ENCODE data around the gene NDUFAF2.
"Not testable (repeated sequence)": the region's sequence is repeated elsewhere in the genome, so short reads cannot be mapped to it uniquely, and the experiment has no call there.

The NDUFAF2 gene

DNA sequence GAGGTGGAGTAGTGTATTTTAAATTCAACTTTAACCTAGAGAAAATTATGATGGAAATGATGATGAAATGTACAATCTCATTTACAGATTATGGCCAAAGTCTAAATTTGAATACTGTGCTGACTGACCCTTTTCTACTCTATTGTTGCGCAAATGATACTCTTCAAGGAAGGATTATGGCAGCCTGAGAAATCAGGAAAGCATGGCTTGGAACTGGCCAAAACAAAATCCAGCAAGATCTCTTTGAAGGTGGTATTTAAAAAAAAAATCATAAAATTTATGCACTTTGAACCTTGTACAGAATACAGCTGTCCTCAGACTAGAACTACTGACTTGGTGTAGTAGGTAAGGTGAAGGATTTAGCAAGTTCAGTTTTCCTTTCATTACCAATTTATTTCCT, 105.3 kb downstream of the NDUFAF2 start:
- no peak for TF ChIP-seq ZNF274 (IDR thresholded peaks at IDR 0.05; ENCODE audit: low read depth, low read length)
- H3K4me3 ChIP-seq (ENCODE audit: low read length), result no peak overlapping the region

DNA sequence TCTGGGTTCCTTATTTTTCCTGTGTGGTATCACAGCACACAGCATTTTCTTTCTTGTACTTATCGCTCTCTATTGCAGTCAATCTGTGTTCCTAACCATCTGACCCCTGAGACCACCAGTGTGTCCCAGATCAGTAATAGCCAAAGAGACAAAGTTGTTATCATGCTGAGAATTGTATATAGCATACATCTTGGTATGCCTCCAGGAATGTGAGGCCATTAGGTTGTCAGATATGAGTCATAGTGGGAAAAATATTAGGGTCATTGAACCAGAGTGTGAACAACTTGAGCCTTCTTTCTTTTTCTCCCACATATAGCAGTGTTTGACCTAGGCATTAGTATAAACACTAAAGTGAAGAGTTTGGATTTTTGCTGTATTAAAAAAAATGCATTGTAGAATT, 106.3 kb downstream of the NDUFAF2 start:
- TF ChIP-seq ZNF274 (IDR thresholded peaks at IDR 0.05; ENCODE audit: low read depth, low read length), result no peak
- H3K4me3 ChIP-seq (ENCODE audit: low read length), result no peak overlapping the region

DNA sequence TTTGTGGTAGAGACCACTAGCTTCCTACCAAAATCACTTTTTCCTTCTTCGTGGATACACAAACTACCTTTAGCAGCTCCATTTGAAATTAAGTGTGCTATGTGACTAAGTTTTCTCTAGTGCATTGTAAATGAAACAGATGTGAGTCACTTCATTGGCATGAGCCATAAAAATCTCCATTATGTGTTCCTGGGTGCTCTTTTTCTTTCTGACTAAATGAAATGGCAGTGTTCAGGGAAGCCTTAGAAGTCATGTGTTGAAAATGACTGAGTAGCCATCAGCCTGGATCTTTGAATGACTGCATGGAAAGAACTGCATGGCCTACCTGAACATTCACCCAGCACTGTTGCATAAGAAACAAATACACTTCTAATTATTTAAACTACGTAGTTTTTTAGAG, 107.9 kb downstream of the NDUFAF2 start:
- TF ChIP-seq ZNF274 (IDR thresholded peaks at IDR 0.05; ENCODE audit: low read depth, low read length), result no peak

GRCh38 chr5:61053937-61054336, 108.9 kb downstream of the NDUFAF2 start:
- TF ChIP-seq ZNF274 (IDR thresholded peaks at IDR 0.05; ENCODE audit: low read depth, low read length), result no peak

More for the DNA sequence above, 107.9 kb downstream of the NDUFAF2 start:
- no peak overlapping the region for H3K4me3 ChIP-seq (ENCODE audit: low read length)

DNA sequence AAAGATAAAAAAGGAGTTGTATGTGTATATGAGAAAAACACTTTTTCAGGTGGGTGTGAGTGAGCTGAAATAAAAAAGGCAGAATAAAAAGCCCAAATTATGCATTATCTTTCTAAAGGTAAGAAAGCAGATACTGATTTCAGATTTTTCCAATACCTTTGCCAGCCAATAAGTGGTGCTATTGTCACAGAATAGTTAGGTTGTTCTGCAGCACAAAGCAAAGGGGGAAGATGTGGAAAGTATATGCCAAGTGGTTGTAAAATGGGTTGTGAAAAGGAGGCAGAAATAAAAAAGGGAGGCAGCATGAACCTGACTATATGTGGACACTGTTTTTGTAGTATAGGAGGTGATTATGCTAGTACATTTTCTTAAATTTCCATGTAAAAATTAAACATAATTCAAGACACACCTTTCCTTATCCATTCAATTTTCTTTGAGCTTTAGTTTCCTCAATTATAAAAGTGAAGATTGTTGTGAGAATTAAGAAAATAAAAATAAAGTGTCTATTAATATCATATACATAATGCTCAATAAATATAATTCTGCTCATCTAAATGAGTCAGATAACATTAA, 110.5 kb downstream of the NDUFAF2 start:
- no peak overlapping the region for H3K4me3 ChIP-seq (ENCODE audit: low read length)
- no peak for TF ChIP-seq ZNF274 (IDR thresholded peaks at IDR 0.05; ENCODE audit: low read depth, low read length)

More at GRCh38 chr5:61053937-61054336, 108.9 kb downstream of the NDUFAF2 start:
- no peak overlapping the region for H3K4me3 ChIP-seq (ENCODE audit: low read length)

GRCh38 chr5:61059499-61059898, 114.5 kb downstream of the NDUFAF2 start:
- no peak overlapping the region for H3K4me3 ChIP-seq (ENCODE audit: low read length)
- TF ChIP-seq ZNF274 (IDR thresholded peaks at IDR 0.05; ENCODE audit: low read depth, low read length), result no peak

DNA sequence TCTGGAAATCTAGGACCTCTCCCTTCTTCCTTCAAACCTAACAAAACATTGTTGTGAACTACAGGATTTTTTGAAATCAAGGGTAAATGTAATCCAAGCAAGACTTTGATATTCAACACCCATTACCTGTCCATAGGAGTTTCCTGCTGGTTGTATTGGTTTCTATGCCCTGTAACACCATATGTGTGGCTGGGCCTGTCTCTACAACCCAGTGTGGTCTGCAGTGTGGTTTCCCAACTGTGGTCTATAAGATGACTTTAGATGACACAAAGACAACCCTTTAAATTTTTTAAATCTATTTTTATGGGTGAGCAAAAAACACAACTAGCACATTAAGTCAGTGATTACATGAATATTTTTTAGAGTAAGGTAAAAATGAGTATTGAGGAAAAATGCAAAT, 124.1 kb downstream of the NDUFAF2 start:
- TF ChIP-seq ZNF274 (IDR thresholded peaks at IDR 0.05; ENCODE audit: low read depth, low read length), result no peak
- no peak overlapping the region for H3K4me3 ChIP-seq (ENCODE audit: low read length)

DNA sequence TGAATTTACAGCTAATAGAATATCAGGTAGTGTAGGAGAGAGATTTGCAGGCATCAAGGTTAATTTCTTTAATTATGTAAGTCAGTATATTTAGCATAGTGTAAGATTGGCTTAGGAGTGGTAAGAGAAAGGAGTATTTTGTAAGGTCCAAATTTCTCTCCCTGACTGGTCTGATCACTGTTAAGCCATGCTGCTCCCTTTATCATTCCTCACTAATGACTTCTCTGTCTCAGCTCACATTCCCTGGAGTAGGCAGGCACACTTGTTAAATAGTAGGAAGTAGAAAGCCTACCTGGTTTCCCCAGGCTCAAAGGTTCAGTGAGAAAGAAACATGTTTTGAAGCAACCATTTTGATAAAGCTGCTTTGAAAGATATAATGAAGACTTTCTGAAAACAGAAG, 126.5 kb downstream of the NDUFAF2 start:
- H3K4me3 ChIP-seq (ENCODE audit: low read length), result no peak overlapping the region
- TF ChIP-seq ZNF274 (IDR thresholded peaks at IDR 0.05; ENCODE audit: low read depth, low read length), result no peak

GRCh38 chr5:61076626-61077025, 131.6 kb downstream of the NDUFAF2 start:
- no peak overlapping the region for H3K4me3 ChIP-seq (ENCODE audit: low read length)
- TF ChIP-seq ZNF274 (IDR thresholded peaks at IDR 0.05; ENCODE audit: low read depth, low read length), result no peak

DNA sequence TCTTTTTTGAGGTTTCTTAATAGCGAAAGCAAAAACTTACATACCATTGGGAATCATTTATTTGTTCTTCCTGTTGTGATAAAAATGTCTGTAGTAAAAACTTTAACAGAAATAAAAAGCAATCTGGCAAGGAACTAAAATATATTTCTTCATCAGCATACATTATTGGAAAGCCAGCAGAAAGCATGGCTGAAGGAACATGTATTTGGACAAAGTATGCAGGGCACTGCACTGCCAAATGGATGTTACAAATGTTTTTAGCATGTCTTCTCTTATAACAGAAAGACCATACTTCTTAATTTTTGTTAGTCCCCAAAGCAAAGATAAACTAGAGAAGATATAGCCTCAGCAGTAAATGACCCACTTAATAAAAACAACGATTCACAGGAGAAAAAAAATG, 136.7 kb downstream of the NDUFAF2 start:
- H3K4me3 ChIP-seq (ENCODE audit: low read length), result no peak overlapping the region
- TF ChIP-seq ZNF274 (IDR thresholded peaks at IDR 0.05; ENCODE audit: low read depth, low read length), result no peak

- TF ChIP-seq ZNF274 (IDR thresholded peaks at IDR 0.05; ENCODE audit: low read depth, low read length), result no peak
These were observed 137.7 kb downstream of the NDUFAF2 start for GRCh38 chr5:61082516-61083280.

GRCh38 chr5:61084658-61085057, 139.7 kb downstream of the NDUFAF2 start:
- TF ChIP-seq ZNF274 (IDR thresholded peaks at IDR 0.05; ENCODE audit: low read depth, low read length), result no peak

More at GRCh38 chr5:61082516-61083280, 137.7 kb downstream of the NDUFAF2 start:
- H3K4me3 ChIP-seq (ENCODE audit: low read length), result no peak overlapping the region

DNA sequence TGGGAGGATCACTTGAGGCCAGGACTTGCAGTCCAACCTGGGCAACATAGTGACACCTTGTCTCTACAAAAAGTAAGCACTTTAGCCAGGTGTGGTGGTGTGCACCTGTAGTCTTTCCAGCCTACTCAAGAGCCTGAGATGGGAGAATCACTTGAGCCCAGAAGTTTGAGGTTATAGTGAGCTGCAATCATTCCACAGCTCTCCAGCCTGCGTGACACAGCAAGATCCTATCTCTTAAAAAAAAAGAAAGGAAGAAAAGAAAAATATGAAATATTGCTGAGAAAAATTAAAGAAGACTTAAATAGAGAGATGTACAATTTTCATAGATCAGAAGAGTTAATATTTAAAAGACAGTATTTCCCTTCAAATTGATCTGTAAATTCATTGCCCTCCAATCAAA, 140.9 kb downstream of the NDUFAF2 start:
- TF ChIP-seq ZNF274 (IDR thresholded peaks at IDR 0.05; ENCODE audit: low read depth, low read length), result no peak
- H3K4me3 ChIP-seq (ENCODE audit: low read length), result no peak overlapping the region

More at GRCh38 chr5:61084658-61085057, 139.7 kb downstream of the NDUFAF2 start:
- no peak overlapping the region for H3K4me3 ChIP-seq (ENCODE audit: low read length)

DNA sequence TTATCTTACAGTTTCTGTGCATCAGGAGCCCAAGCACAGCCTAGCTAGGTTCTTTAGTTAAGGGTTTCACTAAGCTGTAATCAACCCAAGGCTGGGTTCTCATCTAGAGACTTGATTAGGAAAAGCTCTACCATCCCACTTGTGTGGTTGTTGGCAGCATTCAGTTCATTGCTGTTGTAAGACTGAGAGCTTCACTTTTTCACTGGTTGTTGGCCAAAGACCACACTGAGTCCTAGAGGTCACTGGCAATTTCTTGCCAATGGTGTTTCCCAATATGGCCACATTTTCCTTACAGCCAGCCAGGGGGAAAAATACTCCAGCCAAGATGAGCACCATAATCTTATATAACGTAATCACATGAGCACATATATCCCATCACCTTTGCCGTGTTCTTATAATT, 142.9 kb downstream of the NDUFAF2 start:
- no peak overlapping the region for H3K4me3 ChIP-seq (ENCODE audit: low read length)
- TF ChIP-seq ZNF274 (IDR thresholded peaks at IDR 0.05; ENCODE audit: low read depth, low read length), result no peak

DNA sequence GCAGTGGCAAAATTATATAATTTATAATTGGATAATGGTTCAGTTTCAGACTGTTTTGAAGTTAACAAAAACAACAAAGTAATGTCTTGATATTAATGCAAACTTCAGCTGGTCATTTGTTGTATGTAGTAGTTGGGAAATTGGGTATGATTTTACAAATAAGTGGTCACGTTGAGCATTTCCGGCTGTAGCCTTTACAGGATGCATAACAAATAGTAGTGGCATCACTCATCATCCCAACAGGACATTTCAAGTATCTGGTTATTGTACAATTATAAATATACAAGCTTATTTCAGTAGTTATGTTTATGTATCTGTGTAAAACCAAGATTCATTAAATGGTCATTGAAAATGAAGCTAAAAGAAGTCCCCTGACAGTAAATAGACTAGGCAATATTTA, 144.3 kb downstream of the NDUFAF2 start:
- TF ChIP-seq ZNF274 (IDR thresholded peaks at IDR 0.05; ENCODE audit: low read depth, low read length), result no peak
- no peak overlapping the region for H3K4me3 ChIP-seq (ENCODE audit: low read length)

- not testable (repeated sequence) for H3K4me3 ChIP-seq (ENCODE audit: low read length)
These were observed 148.2 kb downstream of the NDUFAF2 start for GRCh38 chr5:61093046-61093771.
